HepG2 (cell line): ENCODE results near the gene CYTH1. TPM values are rescaled to one million over a fixed set of nuclear protein-coding genes. Genes with fewer than 3 reads are reported as not detected.
A peak's percentile ranks its signal among the peaks of the same experiment; 100 is the strongest.

Experiments
- AKNA ChIP-seq: sonication (generic); formaldehyde crosslinking; IDR thresholded peaks from 2 replicates; pipeline ENCODE4 v1.4.0; 2020; ENCODE audit warnings: missing genetic modification reagents, borderline replicate concordance
- CEBPB ChIP-seq: IDR thresholded peaks from 2 replicates; pipeline ENCODE4 v1.6.1; 2011; ENCODE audit warnings: low read depth, low read length, improper control_type of control experiment, borderline replicate concordance
- ETV5 ChIP-seq: IDR thresholded peaks from 2 replicates; pipeline ENCODE4 v1.6.1; 2018; ENCODE audit warnings: missing biosample characterization, missing genetic modification reagents, inconsistent platforms, borderline replicate concordance
- GATAD2A ChIP-seq: IDR thresholded peaks from 2 replicates; pipeline ENCODE4 v1.6.1; 2016
- KAT8 ChIP-seq: IDR thresholded peaks from 2 replicates; pipeline ENCODE4 v1.6.1; 2016; ENCODE audit warnings: missing genetic modification reagents, missing compliant biosample characterization
- MAFG ChIP-seq: sonication (generic); formaldehyde crosslinking; IDR thresholded peaks from 2 replicates; pipeline ENCODE4 v1.5.1; 2020; ENCODE audit warnings: mild to moderate bottlenecking, missing genetic modification reagents
- MEIS2 ChIP-seq: sonication (generic); formaldehyde crosslinking; IDR thresholded peaks from 2 replicates; pipeline ENCODE4 v1.9.0; 2021; ENCODE audit warnings: mild to moderate bottlenecking, missing genetic modification reagents
- NFYC ChIP-seq: IDR thresholded peaks from 2 replicates; pipeline ENCODE4 v1.6.1; 2016; ENCODE audit warnings: missing genetic modification reagents, missing compliant biosample characterization
- PPARG ChIP-seq: conservative IDR thresholded peaks from 2 replicates; pipeline ENCODE4 v1.6.1; 2016; ENCODE audit warnings: missing biosample characterization, missing genetic modification reagents
- RELA ChIP-seq: sonication (generic); formaldehyde crosslinking; IDR thresholded peaks from 2 replicates; pipeline ENCODE4 v1.4.0; 2020; ENCODE audit warnings: missing genetic modification reagents
- SAP130 ChIP-seq: IDR thresholded peaks from 2 replicates; pipeline ENCODE4 v1.6.1; 2016; ENCODE audit warnings: low read depth
- XRCC5 ChIP-seq: fragments of 200-400 bp; formaldehyde crosslinking; optimal IDR thresholded peaks from 2 replicates; pipeline ENCODE3; 2017; ENCODE audit warnings: mild to moderate bottlenecking, low read length
- ZBTB3 ChIP-seq: sonication (generic); formaldehyde crosslinking; IDR thresholded peaks from 2 replicates; pipeline ENCODE4 v1.4.0; 2020; ENCODE audit warnings: low read depth, mild to moderate bottlenecking, moderate library complexity, missing genetic modification reagents, borderline replicate concordance
- ZBTB7B ChIP-seq: sonication (generic); formaldehyde crosslinking; IDR thresholded peaks from 2 replicates; pipeline ENCODE4 v1.4.0; 2020; ENCODE audit warnings: missing genetic modification reagents
- ZFAT ChIP-seq: sonication (generic); formaldehyde crosslinking; conservative IDR thresholded peaks from 2 replicates; pipeline ENCODE4 v1.8.1; 2023; ENCODE audit warnings: missing genetic modification reagents, inconsistent platforms
- ZFP90 ChIP-seq: sonication (generic); formaldehyde crosslinking; IDR thresholded peaks from 2 replicates; pipeline ENCODE4 v1.8.0; 2022; ENCODE audit warnings: missing genetic modification reagents, mild to moderate bottlenecking, inconsistent platforms, borderline replicate concordance
- ZGPAT ChIP-seq: IDR thresholded peaks from 2 replicates; pipeline ENCODE4 v1.6.1; 2016; ENCODE audit warnings: mild to moderate bottlenecking
- ZNF558 ChIP-seq: sonication (generic); formaldehyde crosslinking; IDR thresholded peaks from 2 replicates; pipeline ENCODE4 v1.9.0; 2022; ENCODE audit warnings: mild to moderate bottlenecking, missing genetic modification reagents, borderline replicate concordance
- ZNF562 ChIP-seq: sonication (generic); formaldehyde crosslinking; IDR thresholded peaks from 2 replicates; pipeline ENCODE4 v1.8.0; 2022; ENCODE audit warnings: missing genetic modification reagents, borderline replicate concordance
- ZNF660 ChIP-seq: sonication (generic); formaldehyde crosslinking; IDR thresholded peaks from 2 replicates; pipeline ENCODE4 v1.5.1; 2020; ENCODE audit warnings: mild to moderate bottlenecking, low read depth, missing genetic modification reagents, borderline replicate concordance
- ZNF747 ChIP-seq: sonication (generic); formaldehyde crosslinking; IDR thresholded peaks from 2 replicates; pipeline ENCODE4 v1.8.1; 2023; ENCODE audit warnings: missing genetic modification reagents, mild to moderate bottlenecking, borderline replicate concordance
- ZNF83 ChIP-seq: sonication (generic); formaldehyde crosslinking; IDR thresholded peaks from 2 replicates; pipeline ENCODE4 v1.4.0; 2020; ENCODE audit warnings: missing genetic modification reagents, mild to moderate bottlenecking, borderline replicate concordance
- ZNF878 ChIP-seq: sonication (generic); formaldehyde crosslinking; IDR thresholded peaks from 2 replicates; pipeline ENCODE4 v1.8.1; 2023; ENCODE audit warnings: mild to moderate bottlenecking, missing genetic modification reagents, moderate library complexity
- polyA plus RNA-seq, 8 experiments: library from polyadenylated mRNA; depleted of rRNA in 3 of 8; stranded (reverse) in 7 of 8; unstranded in 1 of 8; fragments of >200 nt; fragmentation: Illumina TruSeq in 4 of 8; extraction: Trizol in 4 of 8; gene quantifications; 2 replicates each; pipeline versions ENCODE4 v1.2.1 to v1.2.3, GENCODE V29; 2011 to 2016; ENCODE audit warnings: low read depth in 4 of 8, missing spikeins in 1 of 8, mixed read lengths in 1 of 8; ENCODE audit not compliant: insufficient read depth in 1 of 8
- total RNA-seq, 5 experiments: library from RNA; depleted of rRNA; stranded (reverse); fragments of >200 nt; fragmentation: Illumina TruSeq; extraction: Trizol; gene quantifications; 2 replicates each; pipeline ENCODE4 v1.2.3, GENCODE V29; 2016; ENCODE audit warnings: low read depth in 1 of 5
- TF ChIP-seq, protein P1 (sequence below): sonication (generic); formaldehyde crosslinking; conservative IDR thresholded peaks from 2 replicates; pipeline ENCODE4 v1.4.0; 2020; ENCODE audit warnings: missing genetic modification reagents

The CYTH1 gene
- total and polyA plus RNA-seq, 2 of the 13 experiments (the other 11 are each of a cell fraction or from before 2014, with no cell fraction given), result 20.1 to 48.9 TPM

GRCh38 chr17:78652024-78652423 lies 130.0 kb downstream of the CYTH1 start (continued):
- TF ChIP-seq AKNA (CRISPR knock-in tag), result no peak
- TF ChIP-seq, protein P1, sequence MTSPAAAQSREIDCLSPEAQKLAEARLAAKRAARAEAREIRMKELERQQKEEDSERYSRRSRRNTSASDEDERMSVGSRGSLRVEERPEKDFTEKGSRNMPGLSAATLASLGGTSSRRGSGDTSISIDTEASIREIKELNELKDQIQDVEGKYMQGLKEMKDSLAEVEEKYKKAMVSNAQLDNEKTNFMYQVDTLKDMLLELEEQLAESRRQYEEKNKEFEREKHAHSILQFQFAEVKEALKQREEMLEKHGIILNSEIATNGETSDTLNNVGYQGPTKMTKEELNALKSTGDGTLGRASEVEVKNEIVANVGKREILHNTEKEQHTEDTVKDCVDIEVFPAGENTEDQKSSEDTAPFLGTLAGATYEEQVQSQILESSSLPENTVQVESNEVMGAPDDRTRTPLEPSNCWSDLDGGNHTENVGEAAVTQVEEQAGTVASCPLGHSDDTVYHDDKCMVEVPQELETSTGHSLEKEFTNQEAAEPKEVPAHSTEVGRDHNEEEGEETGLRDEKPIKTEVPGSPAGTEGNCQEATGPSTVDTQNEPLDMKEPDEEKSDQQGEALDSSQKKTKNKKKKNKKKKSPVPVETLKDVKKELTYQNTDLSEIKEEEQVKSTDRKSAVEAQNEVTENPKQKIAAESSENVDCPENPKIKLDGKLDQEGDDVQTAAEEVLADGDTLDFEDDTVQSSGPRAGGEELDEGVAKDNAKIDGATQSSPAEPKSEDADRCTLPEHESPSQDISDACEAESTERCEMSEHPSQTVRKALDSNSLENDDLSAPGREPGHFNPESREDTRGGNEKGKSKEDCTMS (CRISPR knock-in tag), result no peak
- no peak for TF ChIP-seq ZBTB3 (CRISPR knock-in tag)
- TF ChIP-seq ZNF83 (CRISPR knock-in tag), result no peak
- TF ChIP-seq KAT8 (CRISPR knock-in tag), result no peak
- 0 out of 2 replicates have a peak, but pooled peaks have one; percentile 15 for TF ChIP-seq SAP130 (CRISPR knock-in tag)
- TF ChIP-seq ZNF878 (CRISPR knock-in tag), result 0 out of 2 replicates have a peak, but pooled peaks have one; percentile 33
- no peak for TF ChIP-seq PPARG (CRISPR knock-in tag)
- peak; percentile 22; the same call in 1 of the 2 replicates for TF ChIP-seq ZGPAT
- no peak for TF ChIP-seq ZBTB7B (CRISPR knock-in tag)
- no peak for TF ChIP-seq ZFP90 (CRISPR knock-in tag)
- no peak for TF ChIP-seq ZNF660 (CRISPR knock-in tag)
- no peak for TF ChIP-seq NFYC (CRISPR knock-in tag)
- TF ChIP-seq GATAD2A, result peak; percentile 66; the same call in 1 of the 2 replicates
- TF ChIP-seq XRCC5, result no peak
- TF ChIP-seq ZNF747, result no peak
- peak; percentile 95 for TF ChIP-seq MEIS2 (CRISPR knock-in tag)
- no peak for TF ChIP-seq ZFAT (CRISPR knock-in tag)
- no peak for TF ChIP-seq ZNF562
- TF ChIP-seq RELA (CRISPR knock-in tag), result no peak
- TF ChIP-seq CEBPB, result peak; percentile 60; the same call in 1 of the 2 replicates
- TF ChIP-seq ZNF558 (CRISPR knock-in tag), result no peak
- TF ChIP-seq MAFG (CRISPR knock-in tag), result no peak
- TF ChIP-seq ETV5 (CRISPR knock-in tag), result peak; percentile 62; the same call in 1 of the 2 replicates
